ENCODE data around the gene EPC2.
"Not testable (repeated sequence)": the region's sequence is repeated elsewhere in the genome, so short reads cannot be mapped to it uniquely, and the experiment has no call there.

Gene EPC2

DNA sequence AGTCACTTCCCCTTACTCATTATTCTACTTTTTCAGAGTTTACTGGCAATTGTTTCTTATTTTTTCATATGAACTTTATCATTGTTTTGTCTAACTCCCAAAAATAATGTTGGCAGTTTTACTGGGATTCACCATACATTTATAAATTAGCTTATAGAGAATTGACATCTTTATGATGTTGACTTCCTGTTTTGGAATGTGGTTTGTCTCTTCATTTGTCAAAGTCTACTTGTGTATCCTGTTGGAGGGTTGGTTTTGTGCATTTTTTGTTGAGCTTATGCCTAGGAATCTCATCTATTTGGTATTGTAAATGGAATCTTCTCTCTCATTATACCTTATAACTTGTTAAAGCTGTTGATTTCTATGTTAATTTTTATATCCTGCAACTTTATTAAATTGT, 16.4 kb downstream of the EPC2 start:
- DNase-seq (ENCODE audit: extremely low spot score), result no peak
- no peak for TF ChIP-seq BHLHE40 (IDR thresholded peaks at IDR 0.05; ENCODE audit: borderline replicate concordance)
- TF ChIP-seq HDGF (IDR thresholded peaks at IDR 0.05; ENCODE audit: borderline replicate concordance), result no peak
- TF ChIP-seq ARNT (IDR thresholded peaks at IDR 0.05), result no peak
- TF ChIP-seq TARDBP (IDR thresholded peaks at IDR 0.05), result no peak
- no peak for TF ChIP-seq FOXK2 (IDR thresholded peaks at IDR 0.05)
- no peak for TF ChIP-seq L3MBTL2 (conservative IDR thresholded peaks at IDR 0.05)
- TF ChIP-seq NFRKB (IDR thresholded peaks at IDR 0.05), result no peak
- TF ChIP-seq ZNF384 (IDR thresholded peaks at IDR 0.05), result no peak
- no peak for TF ChIP-seq SP1 (IDR thresholded peaks at IDR 0.05)
- TF ChIP-seq, protein P1, sequence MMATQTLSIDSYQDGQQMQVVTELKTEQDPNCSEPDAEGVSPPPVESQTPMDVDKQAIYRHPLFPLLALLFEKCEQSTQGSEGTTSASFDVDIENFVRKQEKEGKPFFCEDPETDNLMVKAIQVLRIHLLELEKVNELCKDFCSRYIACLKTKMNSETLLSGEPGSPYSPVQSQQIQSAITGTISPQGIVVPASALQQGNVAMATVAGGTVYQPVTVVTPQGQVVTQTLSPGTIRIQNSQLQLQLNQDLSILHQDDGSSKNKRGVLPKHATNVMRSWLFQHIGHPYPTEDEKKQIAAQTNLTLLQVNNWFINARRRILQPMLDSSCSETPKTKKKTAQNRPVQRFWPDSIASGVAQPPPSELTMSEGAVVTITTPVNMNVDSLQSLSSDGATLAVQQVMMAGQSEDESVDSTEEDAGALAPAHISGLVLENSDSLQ (IDR thresholded peaks at IDR 0.05), result no peak
- no peak for TF ChIP-seq FOXA1 (IDR thresholded peaks at IDR 0.05)
- no peak for TF ChIP-seq FOXM1 (IDR thresholded peaks at IDR 0.05; ENCODE audit: borderline replicate concordance)
- no peak for TF ChIP-seq ELF4 (IDR thresholded peaks at IDR 0.05)
- CTCF ChIA-PET, result interaction anchor here (0.6 to 1.1 kb wide), 2 partner anchors 9 to 15 kb away, joined by 3 read pairs; no protein-coding TSS in a partner anchor
- POLR2A ChIA-PET, result no interaction called here

DNA sequence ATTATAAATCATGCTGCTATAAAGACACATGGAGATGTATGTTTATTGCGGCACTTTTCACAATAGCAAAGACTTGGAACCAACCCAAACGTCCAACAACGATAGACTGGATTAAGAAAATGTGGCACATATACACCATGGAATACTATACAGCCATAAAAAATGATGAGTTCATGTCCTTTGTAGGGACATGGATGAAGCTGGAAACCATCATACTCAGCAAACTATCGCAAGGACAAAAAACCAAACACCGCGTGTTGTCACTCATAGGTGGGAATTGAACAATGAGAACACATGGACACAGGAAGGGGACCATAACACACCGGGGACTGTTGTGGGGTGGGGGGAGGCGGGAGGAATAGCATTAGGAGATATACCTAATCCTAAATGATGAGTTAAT, 17.8 kb downstream of the EPC2 start:
- CTCF ChIA-PET; POLR2A ChIA-PET; DNase-seq (ENCODE audit: extremely low spot score): not testable (repeated sequence)

DNA sequence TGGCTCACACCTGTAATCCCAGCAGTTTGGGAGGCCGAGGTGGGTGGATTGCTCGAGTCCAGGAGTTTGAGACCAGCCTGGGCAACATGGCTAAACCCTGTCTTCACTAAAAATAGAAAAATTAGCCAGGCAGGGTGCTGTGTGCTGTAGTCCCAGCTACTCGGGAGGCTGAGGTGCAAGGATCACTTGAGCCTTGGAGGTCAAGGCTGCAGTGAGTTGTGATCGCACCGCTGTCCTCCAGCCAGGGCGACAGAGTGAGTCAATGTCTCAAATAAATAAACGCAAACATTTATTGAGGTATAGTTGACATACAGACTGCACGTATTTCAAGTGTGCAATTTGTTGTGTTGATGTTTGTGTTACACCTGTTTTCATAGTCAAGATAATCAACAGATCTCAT, 19.7 kb downstream of the EPC2 start:
- DNase-seq (ENCODE audit: extremely low spot score), result no peak
- TF ChIP-seq FOXA1 (IDR thresholded peaks at IDR 0.05), result no peak
- TF ChIP-seq ZNF384 (IDR thresholded peaks at IDR 0.05), result no peak
- TF ChIP-seq, protein P1 (IDR thresholded peaks at IDR 0.05), result no peak
- no peak for TF ChIP-seq NFRKB (IDR thresholded peaks at IDR 0.05)
- TF ChIP-seq ARNT (IDR thresholded peaks at IDR 0.05), result no peak
- TF ChIP-seq TARDBP (IDR thresholded peaks at IDR 0.05), result no peak
- TF ChIP-seq L3MBTL2 (conservative IDR thresholded peaks at IDR 0.05), result no peak
- TF ChIP-seq SP1 (IDR thresholded peaks at IDR 0.05), result no peak
- TF ChIP-seq FOXK2 (IDR thresholded peaks at IDR 0.05), result no peak
- no peak for TF ChIP-seq HDGF (IDR thresholded peaks at IDR 0.05; ENCODE audit: borderline replicate concordance)
- TF ChIP-seq ELF4 (IDR thresholded peaks at IDR 0.05), result no peak
- no peak for TF ChIP-seq BHLHE40 (IDR thresholded peaks at IDR 0.05; ENCODE audit: borderline replicate concordance)
- no peak for TF ChIP-seq FOXM1 (IDR thresholded peaks at IDR 0.05; ENCODE audit: borderline replicate concordance)
- ChIA-PET POLR2A (no interaction called here), CTCF (no interaction called here)

- ChIA-PET CTCF (interaction anchor here (1.0 kb wide), 1 partner anchor 9 kb away, joined by 3 read pairs; no protein-coding TSS in a partner anchor), POLR2A (no interaction called here)
- no peak for TF ChIP-seq BHLHE40 (IDR thresholded peaks at IDR 0.05; ENCODE audit: borderline replicate concordance)
- no peak for TF ChIP-seq LEF1 (IDR thresholded peaks at IDR 0.05; ENCODE audit: borderline replicate concordance)
- TF ChIP-seq, protein P1 (IDR thresholded peaks at IDR 0.05), result no peak
- TF ChIP-seq TARDBP (IDR thresholded peaks at IDR 0.05), result no peak
- TF ChIP-seq ELF4 (IDR thresholded peaks at IDR 0.05), result no peak
- no peak for TF ChIP-seq ARNT (IDR thresholded peaks at IDR 0.05)
- TF ChIP-seq FOXM1 (IDR thresholded peaks at IDR 0.05; ENCODE audit: borderline replicate concordance), result no peak
- no peak for TF ChIP-seq L3MBTL2 (conservative IDR thresholded peaks at IDR 0.05)
- TF ChIP-seq SUZ12 (IDR thresholded peaks at IDR 0.05), result no peak
- TF ChIP-seq HDGF (IDR thresholded peaks at IDR 0.05; ENCODE audit: borderline replicate concordance), result no peak
- TF ChIP-seq NFRKB (IDR thresholded peaks at IDR 0.05), result no peak
- DNase-seq (ENCODE audit: extremely low spot score), result no peak
Observed at GRCh38 chr2:148666555-148666954, 22.0 kb downstream of the EPC2 start.

- ChIA-PET POLR2A (no interaction called here), CTCF (no interaction called here)
- DNase-seq (ENCODE audit: extremely low spot score), result no peak
Observed at GRCh38 chr2:148667113-148667836, 22.7 kb downstream of the EPC2 start.

DNA sequence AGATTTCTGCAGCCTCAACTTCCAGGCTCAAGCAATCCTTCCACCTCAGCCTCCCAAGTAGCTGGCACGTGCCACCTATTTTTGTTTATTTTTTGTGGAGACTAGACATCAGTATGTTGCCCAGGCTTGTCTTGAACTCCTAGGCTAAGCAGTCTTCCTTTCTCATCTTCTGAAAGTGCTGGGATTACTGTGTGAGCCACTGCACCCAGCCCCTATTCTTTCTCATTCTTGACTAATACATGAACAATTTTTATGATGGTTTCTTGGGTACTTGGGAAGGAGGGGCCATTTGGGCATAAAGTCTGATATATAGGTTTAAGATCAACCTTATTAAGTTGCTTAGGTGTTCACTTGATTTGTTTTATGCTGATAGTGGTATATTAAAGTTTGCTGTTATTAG, 26.2 kb downstream of the EPC2 start:
- ChIA-PET CTCF (no interaction called here), POLR2A (no interaction called here)
- no peak for DNase-seq (ENCODE audit: extremely low spot score)
- TF ChIP-seq BHLHE40 (IDR thresholded peaks at IDR 0.05; ENCODE audit: borderline replicate concordance) (no peak), ZNF384 (IDR thresholded peaks at IDR 0.05) (no peak), TARDBP (IDR thresholded peaks at IDR 0.05) (no peak), ARNT (IDR thresholded peaks at IDR 0.05) (no peak), CTBP1 (IDR thresholded peaks at IDR 0.05; ENCODE audit: borderline replicate concordance) (no peak)
- TF ChIP-seq, protein P1 (IDR thresholded peaks at IDR 0.05), result no peak

More at GRCh38 chr2:148667113-148667836, 22.7 kb downstream of the EPC2 start:
- TF ChIP-seq FOXM1 (IDR thresholded peaks at IDR 0.05; ENCODE audit: borderline replicate concordance), result no peak
- no peak for TF ChIP-seq HDGF (IDR thresholded peaks at IDR 0.05; ENCODE audit: borderline replicate concordance)
- no peak for TF ChIP-seq ZNF384 (IDR thresholded peaks at IDR 0.05)
- TF ChIP-seq FOXA1 (IDR thresholded peaks at IDR 0.05), result no peak
- TF ChIP-seq FOXK2 (IDR thresholded peaks at IDR 0.05), result no peak
- TF ChIP-seq BHLHE40 (IDR thresholded peaks at IDR 0.05; ENCODE audit: borderline replicate concordance), result no peak
- TF ChIP-seq, protein P1 (IDR thresholded peaks at IDR 0.05), result no peak
- no peak for TF ChIP-seq ARNT (IDR thresholded peaks at IDR 0.05)
- no peak for TF ChIP-seq SP1 (IDR thresholded peaks at IDR 0.05)
- TF ChIP-seq TARDBP (IDR thresholded peaks at IDR 0.05), result no peak
- TF ChIP-seq L3MBTL2 (conservative IDR thresholded peaks at IDR 0.05), result no peak
